Naive B cell (primary cell): ENCODE measurements around the gene C6orf132. TPM values are rescaled to one million over a fixed set of nuclear protein-coding genes. Genes with fewer than 3 reads are reported as not detected.
A peak's percentile ranks its signal among the peaks of the same experiment; 100 is the strongest.

Source experiments
- ATAC-seq, 2 donors: fragments of 150-1000 bp; cut with Tn5 transposase; 2 replicates each; pipeline ENCODE4 v1.10.0; 2021; ENCODE audit warnings: low read depth in 2 of 2, mild to moderate bottlenecking in 2 of 2, moderate library complexity in 2 of 2
- DNase-seq: peaks from one replicate; pipeline ENCODE4 v3.0.0; 2022
- H3K27ac Mint-ChIP-seq, 6 donors: one replicate each; pipeline ENCODE4 v1.8.0; 2020 to 2022; ENCODE audit warnings: mild to moderate bottlenecking in 6 of 6, mixed read lengths in 6 of 6, moderate library complexity in 5 of 6, inconsistent platforms in 2 of 6
- H3K27me3 Mint-ChIP-seq, 3 donors: one replicate each; pipeline ENCODE4 v1.8.0; 2021 to 2022; ENCODE audit warnings: mixed read lengths in 3 of 3, mild to moderate bottlenecking in 1 of 3
- H3K36me3 Mint-ChIP-seq, 2 donors: one replicate each; pipeline ENCODE4 v1.8.0; 2020 to 2022; ENCODE audit warnings: mixed read lengths in 2 of 2, inconsistent platforms in 1 of 2, mild to moderate bottlenecking in 1 of 2
- H3K4me1 Mint-ChIP-seq, 3 donors: one replicate each; pipeline ENCODE4 v1.8.0; 2020 to 2022; ENCODE audit warnings: mixed read lengths in 3 of 3, inconsistent platforms in 1 of 3, mild to moderate bottlenecking in 1 of 3, moderate library complexity in 1 of 3
- H3K4me3 Mint-ChIP-seq, 8 donors: one replicate each; pipeline ENCODE4 v1.8.0; 2020 to 2022; ENCODE audit warnings: mild to moderate bottlenecking in 8 of 8, mixed read lengths in 8 of 8, moderate library complexity in 8 of 8, inconsistent platforms in 2 of 8
- H3K9me3 Mint-ChIP-seq, 7 donors: one replicate each; pipeline ENCODE4 v1.8.0; 2020 to 2022; ENCODE audit warnings: mixed read lengths in 7 of 7, mild to moderate bottlenecking in 5 of 7, inconsistent platforms in 2 of 7, moderate library complexity in 1 of 7
- polyA plus RNA-seq, 6 donors: library from polyadenylated mRNA; unstranded; fragments of 300-500 nt; fragmentation: Illumina TruSeq; gene quantifications; one replicate each; pipeline ENCODE4 v1.2.3, GENCODE V29; 2021; ENCODE audit warnings: low read depth in 6 of 6

C6orf132 gene, protein sequence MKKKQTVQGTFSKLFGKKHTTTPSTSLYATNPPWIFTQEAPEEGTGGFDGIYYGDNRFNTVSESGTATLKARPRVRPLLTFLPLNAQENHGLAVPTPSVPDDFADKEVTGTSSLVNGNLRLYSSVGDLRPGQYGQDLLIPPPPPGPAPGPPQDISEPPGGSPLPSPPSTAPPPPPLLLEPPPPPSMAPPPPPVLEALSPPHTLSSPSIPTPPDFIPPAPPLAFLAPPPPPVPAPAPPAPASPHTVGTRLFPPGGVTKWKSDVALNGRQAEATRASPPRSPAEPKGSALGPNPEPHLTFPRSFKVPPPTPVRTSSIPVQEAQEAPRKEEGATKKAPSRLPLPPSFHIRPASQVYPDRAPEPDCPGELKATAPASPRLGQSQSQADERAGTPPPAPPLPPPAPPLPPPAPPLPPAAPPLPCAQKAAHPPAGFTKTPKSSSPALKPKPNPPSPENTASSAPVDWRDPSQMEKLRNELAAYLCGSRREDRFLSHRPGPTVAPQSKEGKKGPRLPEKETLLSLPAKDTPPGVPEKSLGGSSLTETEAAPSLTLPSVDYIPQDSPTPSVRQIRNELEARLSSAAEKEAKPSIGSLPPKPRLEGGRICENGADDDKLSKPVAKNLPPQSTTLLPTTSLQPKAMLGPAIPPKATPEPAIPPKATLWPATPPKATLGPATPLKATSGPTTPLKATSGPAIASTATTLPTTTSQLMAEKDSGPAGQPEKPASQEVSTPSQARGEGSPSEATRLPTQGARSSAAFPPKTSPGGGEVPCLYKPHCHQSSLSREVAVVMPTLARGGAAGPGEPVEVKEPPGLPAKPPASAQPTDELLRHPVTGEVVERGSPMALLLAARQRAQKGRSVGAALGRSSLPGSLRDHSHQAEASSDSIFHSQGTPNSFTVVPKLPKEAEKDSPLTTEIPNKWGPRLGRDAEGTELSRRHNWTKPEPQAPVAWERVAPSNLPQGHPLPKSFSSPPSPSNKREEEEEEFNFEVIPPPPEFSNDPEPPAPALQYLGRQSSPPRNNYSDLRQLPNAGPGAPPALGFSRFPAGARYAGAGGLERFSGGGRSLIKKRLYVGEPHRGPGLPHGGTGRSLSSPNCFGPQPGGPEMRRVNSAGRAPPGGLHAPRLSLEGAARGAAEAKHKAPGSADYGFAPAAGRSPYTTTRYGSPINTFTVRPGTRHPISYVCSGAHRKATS
- not detected for polyA plus RNA-seq

GRCh38 chr6:42142118-42142835 is at the start of gene C6orf132:
TSS of gene C6orf132 (minus strand) at chr6:42142620. CDS start at chr6:42142444, 176 bp downstream.
- peak within 1 kb of the TSS in 1 of 6 donors; percentile 59 for H3K27ac Mint-ChIP-seq
- peaks cover 17 to 20% (median 19%) of the 10 kb centered on the region in 3 donors for H3K4me1 Mint-ChIP-seq
- H3K4me3 Mint-ChIP-seq: peak within 1 kb of the TSS; percentile 48 to 89 (median 78)
- DNase-seq (no peak), ATAC-seq (peak; percentile 26 to 27)
- peaks cover 29 to 42% (median 39%) of the 10 kb centered on the region in 3 donors for H3K27me3 Mint-ChIP-seq
- no peaks in the 10 kb centered on the region for H3K9me3 Mint-ChIP-seq
- H3K36me3 Mint-ChIP-seq: no peaks in the 10 kb centered on the region

DNA sequence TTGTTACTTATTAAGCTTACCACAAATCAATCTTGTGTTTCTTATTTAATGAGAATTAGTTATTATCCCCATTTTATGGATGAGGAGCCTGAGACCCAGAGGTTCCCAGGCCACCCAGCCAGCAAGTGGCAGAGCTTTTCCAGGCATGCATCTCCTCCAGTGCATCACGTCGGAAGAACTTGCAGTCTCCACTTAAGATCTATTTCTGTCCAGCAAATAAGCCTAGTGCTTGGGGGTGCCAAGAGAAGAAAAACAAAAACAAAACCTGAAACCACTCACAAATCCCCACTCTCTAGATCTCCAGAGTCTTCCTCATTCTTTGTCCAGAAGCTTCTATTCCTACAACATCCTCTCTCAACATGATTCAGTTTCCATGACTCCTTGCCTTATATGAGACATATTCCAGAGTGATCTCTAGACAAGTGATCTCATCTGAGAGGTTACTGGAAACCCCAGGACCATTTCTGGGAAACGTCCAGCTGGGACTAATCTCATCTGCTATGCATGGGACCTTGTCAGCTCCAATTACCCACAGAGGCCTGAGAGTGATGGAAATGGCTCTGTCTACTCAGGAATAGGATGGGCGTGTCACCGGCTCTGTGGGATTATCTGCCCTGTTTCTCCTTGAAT is 48.2 kb upstream of the C6orf132 start:
- Mint-ChIP-seq H3K27ac (no peak overlapping the region), H3K9me3 (peaks cover 0 to 1% (median 0%) of the 10 kb centered on the region in 7 donors), H3K36me3 (peaks cover 0 to 14% of the 10 kb centered on the region in 2 donors), H3K27me3 (no peaks in the 10 kb centered on the region), H3K4me3 (no peak overlapping the region), H3K4me1 (no peaks in the 10 kb centered on the region)
- DNase-seq (no peak), ATAC-seq (no peak)

DNA sequence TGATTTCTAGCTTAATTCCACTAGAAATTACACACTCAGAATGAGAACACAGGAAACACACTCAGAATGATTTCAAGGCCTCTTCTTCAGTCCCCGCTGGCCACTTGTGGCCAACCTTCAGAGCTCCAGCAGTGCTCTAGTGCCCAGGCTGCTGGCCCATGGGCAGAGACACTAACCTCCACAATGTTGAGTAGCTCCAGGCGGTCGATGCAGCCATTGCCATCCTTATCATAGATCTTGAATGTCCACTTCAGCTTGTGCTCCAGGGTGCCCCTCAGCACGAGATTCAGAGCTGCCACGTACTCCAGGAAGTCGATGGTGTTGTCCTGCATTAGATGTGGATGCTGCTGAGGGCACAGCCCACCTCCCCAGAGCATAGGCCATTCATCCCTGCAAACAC is 46.0 kb upstream of the C6orf132 start:
- ATAC-seq (no peak), DNase-seq (no peak)
- no peak overlapping the region for H3K4me3 Mint-ChIP-seq
- H3K36me3 Mint-ChIP-seq: peaks cover 0 to 19% of the 10 kb centered on the region in 2 donors
- no peaks in the 10 kb centered on the region for H3K4me1 Mint-ChIP-seq
- H3K27me3 Mint-ChIP-seq: no peaks in the 10 kb centered on the region
- no peak overlapping the region for H3K27ac Mint-ChIP-seq
- peaks cover 0 to 1% (median 0%) of the 10 kb centered on the region in 7 donors for H3K9me3 Mint-ChIP-seq

DNA sequence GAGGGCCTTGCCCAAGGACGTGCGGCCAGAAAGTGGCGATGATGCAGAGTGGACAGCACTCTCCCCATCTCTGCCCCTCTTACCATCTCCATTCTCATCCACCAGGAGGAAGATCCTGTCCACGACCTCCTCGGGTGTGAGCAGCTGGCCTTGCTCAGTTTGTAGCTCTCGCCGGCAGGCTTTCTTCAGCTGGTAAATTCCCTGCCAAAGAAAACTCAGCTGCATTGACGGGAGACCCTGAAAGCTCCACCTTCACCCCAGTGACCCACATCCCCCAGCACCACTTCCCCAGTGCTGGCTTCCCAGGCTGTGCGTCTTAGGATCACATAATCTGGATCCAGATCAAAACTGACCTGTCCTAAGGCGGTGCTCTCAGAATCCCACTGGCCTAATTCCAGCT is 43.2 kb upstream of the C6orf132 start:
- Mint-ChIP-seq H3K27ac (peak overlapping the region in 2 of 6 donors; percentile 54 to 56), H3K4me1 (no peaks in the 10 kb centered on the region), H3K36me3 (peaks cover 0 to 9% of the 10 kb centered on the region in 2 donors), H3K27me3 (peaks cover 0 to 6% (median 0%) of the 10 kb centered on the region in 3 donors), H3K4me3 (no peak overlapping the region), H3K9me3 (peaks cover 0 to 1% (median 0%) of the 10 kb centered on the region in 7 donors)
- no peak for DNase-seq
- no peak for ATAC-seq

GRCh38 chr6:42184475-42184874 is 42.1 kb upstream of the C6orf132 start:
- Mint-ChIP-seq H3K4me3 (no peak overlapping the region), H3K36me3 (peaks cover 0 to 6% of the 10 kb centered on the region in 2 donors), H3K9me3 (no peaks in the 10 kb centered on the region), H3K27ac (no peak overlapping the region), H3K4me1 (no peaks in the 10 kb centered on the region), H3K27me3 (peaks cover 6 to 14% (median 6%) of the 10 kb centered on the region in 3 donors)
- no peak for DNase-seq
- no peak for ATAC-seq

GRCh38 chr6:42182101-42182500 is 39.7 kb upstream of the C6orf132 start:
- DNase-seq (no peak), ATAC-seq (no peak)
- H3K4me3 Mint-ChIP-seq: no peak overlapping the region
- H3K27me3 Mint-ChIP-seq: peaks cover 12 to 32% (median 13%) of the 10 kb centered on the region in 3 donors
- peaks cover 0 to 7% (median 2%) of the 10 kb centered on the region in 3 donors for H3K4me1 Mint-ChIP-seq
- peaks cover 0 to 6% of the 10 kb centered on the region in 2 donors for H3K36me3 Mint-ChIP-seq
- H3K9me3 Mint-ChIP-seq: no peaks in the 10 kb centered on the region
- H3K27ac Mint-ChIP-seq: no peak overlapping the region

DNA sequence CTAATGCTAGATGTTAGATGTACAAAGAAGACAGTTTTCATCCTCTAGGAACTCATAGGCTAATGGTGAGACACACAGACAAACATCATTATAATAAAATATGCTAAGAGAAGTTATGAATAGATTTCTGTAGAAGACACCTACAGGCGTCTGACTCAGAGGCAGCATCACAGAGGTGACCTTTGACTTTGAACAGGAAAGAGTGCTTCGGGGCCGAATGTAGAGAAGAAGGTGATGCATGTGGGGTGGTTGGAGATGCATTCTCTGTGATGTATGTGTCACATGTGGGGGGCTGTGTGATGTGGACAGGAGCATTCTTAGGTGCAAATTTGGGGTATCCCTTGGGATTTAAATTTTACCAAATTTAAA is 37.5 kb upstream of the C6orf132 start:
- Mint-ChIP-seq H3K4me1 (peaks cover 0 to 7% (median 2%) of the 10 kb centered on the region in 3 donors), H3K36me3 (peaks cover 0 to 2% of the 10 kb centered on the region in 2 donors), H3K27ac (no peak overlapping the region), H3K9me3 (no peaks in the 10 kb centered on the region), H3K27me3 (peaks cover 12 to 32% (median 22%) of the 10 kb centered on the region in 3 donors), H3K4me3 (no peak overlapping the region)
- no peak for ATAC-seq
- no peak for DNase-seq

- no peak overlapping the region for H3K27ac Mint-ChIP-seq
Measured at GRCh38 chr6:42179261-42179944, 37.0 kb upstream of the C6orf132 start.

GRCh38 chr6:42177514-42178364 is 35.3 kb upstream of the C6orf132 start:
- Mint-ChIP-seq H3K27me3 (peaks cover 16 to 32% (median 22%) of the 10 kb centered on the region in 3 donors), H3K4me3 (peak overlapping the region in 3 of 8 donors; percentile 45 to 61 (median 57)), H3K9me3 (no peaks in the 10 kb centered on the region), H3K27ac (no peak overlapping the region), H3K36me3 (no peaks in the 10 kb centered on the region), H3K4me1 (peaks cover 0 to 7% (median 2%) of the 10 kb centered on the region in 3 donors)
- ATAC-seq: peak in 1 of 2 donors; percentile 40
- no peak for DNase-seq

More at GRCh38 chr6:42179261-42179944, 37.0 kb upstream of the C6orf132 start:
- Mint-ChIP-seq H3K4me3 (no peak overlapping the region), H3K27me3 (peaks cover 12 to 32% (median 22%) of the 10 kb centered on the region in 3 donors), H3K4me1 (peaks cover 0 to 7% (median 2%) of the 10 kb centered on the region in 3 donors), H3K36me3 (no peaks in the 10 kb centered on the region), H3K9me3 (no peaks in the 10 kb centered on the region)
- no peak for DNase-seq
- no peak for ATAC-seq

DNA sequence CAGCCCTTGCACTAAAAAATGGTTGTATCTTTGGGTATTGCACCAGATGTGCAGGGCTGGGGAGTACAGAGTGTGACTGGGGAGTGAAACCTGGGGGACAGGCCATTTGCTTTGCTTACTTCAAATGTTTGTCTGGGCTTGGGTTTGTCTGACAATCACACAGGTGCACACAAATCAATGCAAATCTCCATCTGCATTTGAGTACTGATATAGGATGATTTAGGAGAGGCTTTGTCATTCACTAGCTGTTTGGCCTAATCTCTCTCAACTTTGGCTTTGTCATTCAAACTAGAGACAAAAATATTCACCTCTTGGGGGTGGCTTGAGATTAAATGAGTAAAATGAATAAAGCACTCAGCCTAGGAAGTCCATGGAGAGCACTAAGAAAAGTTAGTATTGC is 34.6 kb upstream of the C6orf132 start:
- Mint-ChIP-seq H3K27ac (no peak overlapping the region), H3K36me3 (no peaks in the 10 kb centered on the region), H3K27me3 (peaks cover 16 to 30% (median 22%) of the 10 kb centered on the region in 3 donors), H3K4me1 (peaks cover 0 to 7% (median 2%) of the 10 kb centered on the region in 3 donors), H3K4me3 (no peak overlapping the region), H3K9me3 (no peaks in the 10 kb centered on the region)
- no peak for ATAC-seq
- no peak for DNase-seq

DNA sequence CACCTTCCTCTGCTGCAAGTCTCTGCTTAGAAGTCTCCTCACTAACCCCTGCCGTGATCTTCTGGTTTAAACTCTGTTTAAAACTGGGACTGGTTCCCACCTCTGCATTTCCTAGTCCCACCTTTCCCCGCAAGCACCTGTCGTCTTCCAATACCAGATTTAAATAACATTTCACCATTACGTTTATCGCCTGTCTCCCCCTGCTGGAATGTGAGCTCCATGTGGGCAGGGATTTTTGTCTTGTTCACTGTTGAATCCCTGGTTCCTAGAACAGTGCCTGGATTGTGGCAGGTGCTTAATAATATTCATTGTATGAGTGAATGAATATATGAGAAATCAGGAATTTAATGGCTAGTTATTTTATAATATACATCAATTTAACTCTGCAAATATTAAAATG is 33.4 kb upstream of the C6orf132 start:
- Mint-ChIP-seq H3K27me3 (peaks cover 16 to 26% (median 22%) of the 10 kb centered on the region in 3 donors), H3K27ac (no peak overlapping the region), H3K4me1 (peaks cover 0 to 7% (median 2%) of the 10 kb centered on the region in 3 donors), H3K9me3 (no peaks in the 10 kb centered on the region), H3K4me3 (no peak overlapping the region), H3K36me3 (no peaks in the 10 kb centered on the region)
- no peak for ATAC-seq
- DNase-seq: no peak
